Smooth muscle cell (in vitro differentiated cells): ENCODE results near the gene PRICKLE3. TPM values are rescaled to one million over a fixed set of nuclear protein-coding genes. Genes with fewer than 3 reads are reported as not detected.

Experiments
- DNase-seq: peaks from one replicate; lab custom pipeline; 2025; ENCODE audit not compliant: unreplicated experiment; lab: John Stamatoyannopoulos, UW
- H2AFZ ChIP-seq: fragments of 200-600 bp; sonication (generic); 2 replicates; pipeline ENCODE4 v1.6.0; 2016; ENCODE audit warnings: antibody characterized with exemption, low read depth, mild to moderate bottlenecking
- H3F3A ChIP-seq: fragments of 200-600 bp; sonication (generic); 2 replicates; pipeline ENCODE4 v1.6.0; 2017; ENCODE audit warnings: antibody characterized with exemption, low read depth
- H3K27ac ChIP-seq: fragments of 200-600 bp; sonication (generic); 2 replicates; pipeline ENCODE4 v1.5.1; 2016; ENCODE audit warnings: low read depth, mild to moderate bottlenecking
- H3K27me3 ChIP-seq: fragments of 200-600 bp; sonication (generic); 2 replicates; pipeline ENCODE4 v1.6.1; 2016; ENCODE audit warnings: low read depth, mild to moderate bottlenecking
- H3K36me3 ChIP-seq: fragments of 200-600 bp; sonication (generic); 2 replicates; pipeline ENCODE4 v1.5.1; 2016; ENCODE audit warnings: low read depth
- H3K4me1 ChIP-seq: fragments of 200-600 bp; sonication (generic); 2 replicates; pipeline ENCODE4 v1.5.1; 2016; ENCODE audit warnings: low read depth
- H3K4me2 ChIP-seq: fragments of 200-600 bp; sonication (generic); 2 replicates; pipeline ENCODE4 v1.6.0; 2016; ENCODE audit warnings: mild to moderate bottlenecking
- H3K4me3 ChIP-seq: fragments of 200-600 bp; sonication (generic); 2 replicates; pipeline ENCODE4 v1.5.1; 2016; ENCODE audit warnings: mild to moderate bottlenecking
- H3K79me2 ChIP-seq: fragments of 200-600 bp; sonication (generic); 2 replicates; pipeline ENCODE4 v1.6.0; 2016; ENCODE audit warnings: low read depth, mild to moderate bottlenecking
- H3K9ac ChIP-seq: fragments of 200-600 bp; sonication (generic); 2 replicates; pipeline ENCODE4 v1.6.0; 2016; ENCODE audit warnings: low read depth
- H3K9me3 ChIP-seq: fragments of 200-600 bp; sonication (generic); replicated peaks from 2 replicates; pipeline ENCODE4 v1.5.1; 2016; ENCODE audit warnings: low read depth
- H4K20me1 ChIP-seq: fragments of 200-600 bp; sonication (generic); 2 replicates; pipeline ENCODE4 v1.6.0; 2016; ENCODE audit warnings: low read depth
- WGBS: methylation state at CpG from one replicate; pipeline ENCODE4 v1.1.7; 2016; ENCODE audit warnings: low lambda C conversion rate; 5-methylcytosine and 5-hydroxymethylcytosine counted together
- polyA plus RNA-seq: library from polyadenylated mRNA; unstranded; fragments of >200 nt; fragmentation: Nextera tagmentation; extraction: Ambion mirVana; gene quantifications from 2 replicates; pipeline ENCODE4 v1.2.1, GENCODE V29; 2016
- total RNA-seq: library from RNA; depleted of rRNA; stranded (reverse); fragments of >200 nt; gene quantifications from 2 replicates; pipeline ENCODE4 v1.2.3, GENCODE V29; 2014
- TF ChIP-seq, protein P1 (sequence below): fragments of 200-600 bp; sonication (generic); IDR thresholded peaks from 2 replicates; pipeline ENCODE4 v1.5.1; 2017; ENCODE audit warnings: borderline replicate concordance, mild to moderate bottlenecking, antibody characterized with exemption; ENCODE audit not compliant: insufficient read depth, poor library complexity, severe bottlenecking

Gene PRICKLE3
- total and polyA plus RNA-seq, 2 experiments from 2014 or later, result 11.3 to 11.5 TPM

GRCh38 chrX:49204017-49204416 lies 17.8 kb upstream of the PRICKLE3 start:
- no peaks in the 10 kb centered on the region for H3F3A ChIP-seq
- WGBS, result 83% methylated on average over 6 of the region's 6 CpGs
- H3K4me2 ChIP-seq, result no peak overlapping the region
- no peaks in the 10 kb centered on the region for H3K36me3 ChIP-seq
- no peaks in the 10 kb centered on the region for H3K9me3 ChIP-seq
- H2AFZ ChIP-seq, result no peak overlapping the region
- H3K79me2 ChIP-seq, result no peaks in the 10 kb centered on the region
- no peaks in the 10 kb centered on the region for H4K20me1 ChIP-seq
- H3K27ac ChIP-seq, result no peak overlapping the region
- H3K9ac ChIP-seq, result no peak overlapping the region
- H3K27me3 ChIP-seq, result no peaks in the 10 kb centered on the region
- TF ChIP-seq, protein P1, sequence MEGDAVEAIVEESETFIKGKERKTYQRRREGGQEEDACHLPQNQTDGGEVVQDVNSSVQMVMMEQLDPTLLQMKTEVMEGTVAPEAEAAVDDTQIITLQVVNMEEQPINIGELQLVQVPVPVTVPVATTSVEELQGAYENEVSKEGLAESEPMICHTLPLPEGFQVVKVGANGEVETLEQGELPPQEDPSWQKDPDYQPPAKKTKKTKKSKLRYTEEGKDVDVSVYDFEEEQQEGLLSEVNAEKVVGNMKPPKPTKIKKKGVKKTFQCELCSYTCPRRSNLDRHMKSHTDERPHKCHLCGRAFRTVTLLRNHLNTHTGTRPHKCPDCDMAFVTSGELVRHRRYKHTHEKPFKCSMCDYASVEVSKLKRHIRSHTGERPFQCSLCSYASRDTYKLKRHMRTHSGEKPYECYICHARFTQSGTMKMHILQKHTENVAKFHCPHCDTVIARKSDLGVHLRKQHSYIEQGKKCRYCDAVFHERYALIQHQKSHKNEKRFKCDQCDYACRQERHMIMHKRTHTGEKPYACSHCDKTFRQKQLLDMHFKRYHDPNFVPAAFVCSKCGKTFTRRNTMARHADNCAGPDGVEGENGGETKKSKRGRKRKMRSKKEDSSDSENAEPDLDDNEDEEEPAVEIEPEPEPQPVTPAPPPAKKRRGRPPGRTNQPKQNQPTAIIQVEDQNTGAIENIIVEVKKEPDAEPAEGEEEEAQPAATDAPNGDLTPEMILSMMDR, result no peak
- DNase-seq, result no peak
- no peak overlapping the region for H3K4me3 ChIP-seq
- H3K4me1 ChIP-seq, result no peaks in the 10 kb centered on the region

GRCh38 chrX:49203536-49203935 lies 17.4 kb upstream of the PRICKLE3 start:
- Histone ChIP-seq H3K9ac (no peak overlapping the region), H3K4me2 (no peak overlapping the region), H2AFZ (no peak overlapping the region), H3K36me3 (no peaks in the 10 kb centered on the region), H3K9me3 (no peaks in the 10 kb centered on the region), H3K27ac (no peak overlapping the region), H4K20me1 (no peaks in the 10 kb centered on the region), H3K4me1 (no peaks in the 10 kb centered on the region), H3F3A (no peaks in the 10 kb centered on the region), H3K4me3 (no peak overlapping the region), H3K27me3 (no peaks in the 10 kb centered on the region), H3K79me2 (no peaks in the 10 kb centered on the region)
- TF ChIP-seq, protein P1, result no peak
- 75% methylated on average over 3 of the region's 3 CpGs for WGBS
- no peak for DNase-seq

DNA sequence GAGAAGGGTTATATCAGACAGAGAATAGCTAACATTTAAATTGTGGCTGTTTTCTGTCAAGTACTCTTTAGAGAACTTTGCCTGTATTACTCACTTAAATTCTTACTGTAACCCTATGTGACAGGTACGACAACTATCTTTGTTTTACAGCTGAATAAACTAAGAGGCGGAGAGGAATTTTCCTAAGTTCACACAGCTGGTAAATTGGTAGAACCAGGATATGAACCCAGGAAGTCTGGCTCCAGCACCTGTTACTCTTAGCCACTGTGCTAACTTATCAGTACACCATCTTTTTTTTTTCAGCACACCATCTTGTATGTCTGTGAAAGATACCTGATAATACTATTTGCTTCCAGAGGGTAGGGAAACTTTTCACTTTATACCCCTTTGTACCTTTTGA lies 15.8 kb upstream of the PRICKLE3 start:
- H3K79me2 ChIP-seq, result no peaks in the 10 kb centered on the region
- TF ChIP-seq, protein P1, result no peak
- 87% methylated on average over 2 of the region's 2 CpGs for WGBS

More for the DNA sequence above, 15.8 kb upstream of the PRICKLE3 start:
- Histone ChIP-seq H3K4me1 (no peaks in the 10 kb centered on the region), H3K9me3 (no peaks in the 10 kb centered on the region), H3K36me3 (no peaks in the 10 kb centered on the region), H2AFZ (no peak overlapping the region), H4K20me1 (no peaks in the 10 kb centered on the region), H3K9ac (no peak overlapping the region), H3K4me2 (no peak overlapping the region), H3K27ac (no peak overlapping the region), H3F3A (no peaks in the 10 kb centered on the region), H3K4me3 (no peak overlapping the region), H3K27me3 (no peaks in the 10 kb centered on the region)
- no peak for DNase-seq
